ENCODE measurements around the gene CLMN.

DNA sequence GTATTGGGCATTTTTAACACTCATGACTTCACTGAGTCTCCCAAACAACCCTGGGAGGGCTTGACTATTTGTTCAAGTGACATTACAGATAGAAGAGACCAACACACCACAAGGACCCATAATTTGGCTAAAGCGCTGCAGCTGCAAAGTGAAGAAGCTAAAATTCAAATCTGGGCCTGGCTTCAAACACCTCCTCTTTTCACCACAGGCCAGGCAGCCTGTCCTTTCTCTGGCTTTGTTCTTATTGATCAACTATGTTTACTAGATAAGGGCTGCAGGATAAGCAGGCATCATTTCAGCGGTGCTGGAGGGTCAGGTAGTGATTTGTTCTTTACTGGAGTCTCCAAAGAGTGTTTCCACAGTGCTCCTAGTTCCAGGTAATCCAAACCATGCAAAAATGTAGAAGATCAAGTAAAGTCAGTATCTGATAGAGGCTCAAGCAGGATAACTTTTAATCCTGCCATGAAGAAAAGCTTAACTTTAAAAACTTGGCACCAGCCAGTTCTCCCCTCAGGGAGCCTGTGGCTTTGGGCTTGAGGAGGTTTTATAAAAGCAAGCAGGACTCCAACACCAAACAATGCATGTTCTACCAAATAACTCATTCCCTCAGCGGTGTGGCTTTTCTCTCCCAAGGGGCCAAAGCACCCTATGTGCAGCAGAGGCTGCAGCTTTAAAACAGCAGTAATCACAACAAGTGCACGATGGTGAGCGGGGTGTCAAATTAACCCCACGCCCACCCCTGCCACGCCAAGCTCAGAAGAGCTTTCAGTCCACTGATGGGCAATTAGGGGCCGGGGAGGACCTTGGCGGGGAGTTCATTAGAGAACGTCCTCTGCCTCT is 16.8 kb downstream of the CLMN start:
- TF ChIP-seq, protein P1, sequence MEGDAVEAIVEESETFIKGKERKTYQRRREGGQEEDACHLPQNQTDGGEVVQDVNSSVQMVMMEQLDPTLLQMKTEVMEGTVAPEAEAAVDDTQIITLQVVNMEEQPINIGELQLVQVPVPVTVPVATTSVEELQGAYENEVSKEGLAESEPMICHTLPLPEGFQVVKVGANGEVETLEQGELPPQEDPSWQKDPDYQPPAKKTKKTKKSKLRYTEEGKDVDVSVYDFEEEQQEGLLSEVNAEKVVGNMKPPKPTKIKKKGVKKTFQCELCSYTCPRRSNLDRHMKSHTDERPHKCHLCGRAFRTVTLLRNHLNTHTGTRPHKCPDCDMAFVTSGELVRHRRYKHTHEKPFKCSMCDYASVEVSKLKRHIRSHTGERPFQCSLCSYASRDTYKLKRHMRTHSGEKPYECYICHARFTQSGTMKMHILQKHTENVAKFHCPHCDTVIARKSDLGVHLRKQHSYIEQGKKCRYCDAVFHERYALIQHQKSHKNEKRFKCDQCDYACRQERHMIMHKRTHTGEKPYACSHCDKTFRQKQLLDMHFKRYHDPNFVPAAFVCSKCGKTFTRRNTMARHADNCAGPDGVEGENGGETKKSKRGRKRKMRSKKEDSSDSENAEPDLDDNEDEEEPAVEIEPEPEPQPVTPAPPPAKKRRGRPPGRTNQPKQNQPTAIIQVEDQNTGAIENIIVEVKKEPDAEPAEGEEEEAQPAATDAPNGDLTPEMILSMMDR (conservative IDR thresholded peaks at IDR 0.05; ENCODE audit: low read depth, low read length), result no peak
- no peak for TF ChIP-seq EZH2 (IDR thresholded peaks at IDR 0.05; ENCODE audit: borderline replicate concordance, low read depth, low read length, poor library complexity, severe bottlenecking)
